ENCODE results near the gene SALL4. TPM values are rescaled to one million over a fixed set of nuclear protein-coding genes. Genes with fewer than 3 reads are reported as not detected.

SALL4 gene
- total and polyA plus RNA-seq, 2 of the 8 experiments (the other 6 are each of a cell fraction or from before 2014, with no cell fraction given), result 108 to 235 TPM

GRCh38 chr20:51792960-51793359 is 9.4 kb downstream of the SALL4 start:
- Histone ChIP-seq H3K79me2 (ENCODE audit: control insufficient read depth in 1 of 2, insufficient read depth in 2 of 2, low read length in 2 of 2) (peaks cover 63 to 99% of the 10 kb centered on the region in 2 experiments), H4K91ac (replicated peaks; ENCODE audit: insufficient read length, low read length) (no peak overlapping the region), H4K20me1 (replicated peaks in 1 of 2; ENCODE audit: control insufficient read depth in 1 of 2, insufficient read depth in 2 of 2, low read length in 2 of 2) (peaks cover 52 to 58% of the 10 kb centered on the region in 2 experiments), H3K4me1 (replicated peaks in 1 of 4; ENCODE audit: control insufficient read depth in 3 of 4, insufficient read depth in 4 of 4, low read length in 3 of 4) (peaks cover 5 to 26% (median 17%) of the 10 kb centered on the region in 4 experiments), H3K4ac (replicated peaks; ENCODE audit: insufficient read length, low read depth, low read length) (no peak overlapping the region), H2BK5ac (ENCODE audit: low read depth, low read length) (no peak overlapping the region), H3K36me3 (ENCODE audit: control insufficient read depth in 2 of 4, insufficient read depth in 4 of 4, low read length in 3 of 4) (peaks cover 33 to 90% (median 45%) of the 10 kb centered on the region in 4 experiments), H4K8ac (ENCODE audit: extremely low read depth, insufficient read depth, low read length) (no peak overlapping the region), H2AFZ (ENCODE audit: low read length) (no peak overlapping the region), H2BK12ac (ENCODE audit: low read depth, low read length) (no peak overlapping the region), H3K27me3 (replicated peaks in 1 of 4; ENCODE audit: control insufficient read depth in 3 of 4, extremely low read depth in 1 of 4, insufficient read depth in 3 of 4, low read length in 3 of 4) (no peaks in the 10 kb centered on the region), H2AK5ac (ENCODE audit: low read depth, low read length) (no peak overlapping the region), H2BK20ac (ENCODE audit: low read length) (no peak overlapping the region), H3K4me3 (ENCODE audit: extremely low read depth in 1 of 4, insufficient read depth in 2 of 4, low read depth in 3 of 4, low read length in 4 of 4) (no peak overlapping the region), H3K56ac (replicated peaks; ENCODE audit: insufficient read length, low read depth, low read length) (no peak overlapping the region), H3K79me1 (ENCODE audit: low read depth, low read length) (peaks cover 19% of the 10 kb centered on the region), H3K23me2 (ENCODE audit: low read depth, low read length) (no peaks in the 10 kb centered on the region), H3K9me3 (ENCODE audit: insufficient read depth in 2 of 2, low read depth in 1 of 2, low read length in 1 of 2) (no peaks in the 10 kb centered on the region), H3K9ac (replicated peaks in 1 of 4; ENCODE audit: extremely low read depth in 1 of 4, low read depth in 3 of 4, low read length in 3 of 4) (no peak overlapping the region), H3K14ac (ENCODE audit: insufficient read length) (no peak overlapping the region), H2BK15ac (ENCODE audit: low read length) (no peak overlapping the region), H3K18ac (ENCODE audit: extremely low read depth, low read length) (no peak overlapping the region), H4K5ac (ENCODE audit: insufficient read length, low read depth, low read length) (no peak overlapping the region), H3K27ac (ENCODE audit: low read depth, low read length) (no peak overlapping the region), H3K4me2 (ENCODE audit: insufficient read depth in 1 of 2, low read depth in 2 of 2, low read length in 2 of 2) (peak overlapping the region in 1 of 2 experiments; percentile 34; a peak in 1 of 4 replicates), H2BK120ac (replicated peaks; ENCODE audit: low read depth, low read length) (no peak overlapping the region), H3K23ac (ENCODE audit: insufficient read length) (no peak overlapping the region)
- WGBS, 2 experiments (ENCODE audit: extremely low coverage in 1 of 2, insufficient coverage in 1 of 2, insufficient read length in 1 of 2, insufficient replicate concordance in 2 of 2, low coverage in 1 of 2, low lambda C conversion rate in 2 of 2, missing lambda C conversion rate in 1 of 2), result 90% methylated on average over 7 of the region's 7 CpGs; no CpG with 5 or more reads in 1 of the 2 experiments
- DNase-seq (ENCODE audit: low read depth in 1 of 2, low spot score in 2 of 2), result no peak
- POLR2A ChIA-PET (ENCODE audit: partially characterized antibody), result interaction anchor here (1.2 to 5.7 kb wide), 6 partner anchors 7 to 26 kb away, joined by 3 to 29 read pairs (median 7); partner anchors contain the start of gene SALL4
- CTCF ChIA-PET (ENCODE audit: partially characterized antibody), result interaction anchor here (0.6 to 1.8 kb wide), 5 partner anchors 11 to 336 kb away, joined by 3 to 4 read pairs (median 4); no protein-coding TSS in a partner anchor
- FAIRE-seq, result no peak
- TF ChIP-seq KDM4A (IDR thresholded peaks at IDR 0.05; ENCODE audit: low read depth, low read length, severe bottlenecking), result no peak
- TF ChIP-seq ATF2 (IDR thresholded peaks at IDR 0.05; ENCODE audit: low read length), result no peak
- peak; percentile 94 for TF ChIP-seq CEBPB (IDR thresholded peaks at IDR 0.05; ENCODE audit: low read depth, low read length)
